Tibial artery (tissue), 4 donors: Measurements from ENCODE around the gene SHE.

Experiments used
- DNase-seq, 2 donors: peaks; one replicate each; pipeline ENCODE4 v3.0.0-alpha.2; 2019
- H3K27ac ChIP-seq, 2 donors: fragments of 200-600 bp; sonication (generic) in 1 of 2; 1 replicate in 1 of 2; 2 replicates in 1 of 2; pipeline ENCODE4 v1.5.1; 2018 to 2019; ENCODE audit warnings: mild to moderate bottlenecking in 1 of 2
- H3K27me3 ChIP-seq, 2 donors: fragments of 200-600 bp; sonication (generic) in 1 of 2; one replicate each; pipeline versions ENCODE4 v1.5.1 to v1.6.0; 2016 to 2019
- H3K36me3 ChIP-seq, 3 donors: fragments of 200-600 bp; sonication (generic) in 2 of 3; one replicate each; pipeline ENCODE4 v1.5.1; 2016 to 2019; ENCODE audit warnings: mild to moderate bottlenecking in 2 of 3
- H3K4me1 ChIP-seq, 4 donors: fragments of 200-600 bp; sonication (generic) in 2 of 4; 1 replicate in 3 of 4; 2 replicates in 1 of 4; pipeline ENCODE4 v1.5.1; 2016 to 2019
- H3K4me3 ChIP-seq, 2 donors: fragments of 200-600 bp; sonication (generic) in 1 of 2; 1 replicate in 1 of 2; 2 replicates in 1 of 2; pipeline ENCODE4 v1.5.1; 2018 to 2019; ENCODE audit warnings: mild to moderate bottlenecking in 2 of 2
- H3K9me3 ChIP-seq, 3 donors: fragments of 200-600 bp; sonication (generic) in 1 of 3; one replicate each; pipeline ENCODE4 v1.5.1; 2016 to 2019
- intact Hi-C: fragments of 100-400 bp; cut with DNase I; formaldehyde crosslinking; loops from one replicate; pipeline ENCODE4 v1.15.0; 2023; ENCODE audit warnings: low total_unique reads
- TF ChIP-seq, protein P1 (sequence below), 2 experiments: fragments of 200-600 bp in 1 of 2; fragments of 450-650 bp in 1 of 2; IDR thresholded peaks; one replicate each; pipeline ENCODE4 v1.5.1; 2017 to 2019; ENCODE audit warnings: antibody characterized with exemption in 2 of 2, mild to moderate bottlenecking in 1 of 2, moderate library complexity in 1 of 2

Gene SHE

DNA sequence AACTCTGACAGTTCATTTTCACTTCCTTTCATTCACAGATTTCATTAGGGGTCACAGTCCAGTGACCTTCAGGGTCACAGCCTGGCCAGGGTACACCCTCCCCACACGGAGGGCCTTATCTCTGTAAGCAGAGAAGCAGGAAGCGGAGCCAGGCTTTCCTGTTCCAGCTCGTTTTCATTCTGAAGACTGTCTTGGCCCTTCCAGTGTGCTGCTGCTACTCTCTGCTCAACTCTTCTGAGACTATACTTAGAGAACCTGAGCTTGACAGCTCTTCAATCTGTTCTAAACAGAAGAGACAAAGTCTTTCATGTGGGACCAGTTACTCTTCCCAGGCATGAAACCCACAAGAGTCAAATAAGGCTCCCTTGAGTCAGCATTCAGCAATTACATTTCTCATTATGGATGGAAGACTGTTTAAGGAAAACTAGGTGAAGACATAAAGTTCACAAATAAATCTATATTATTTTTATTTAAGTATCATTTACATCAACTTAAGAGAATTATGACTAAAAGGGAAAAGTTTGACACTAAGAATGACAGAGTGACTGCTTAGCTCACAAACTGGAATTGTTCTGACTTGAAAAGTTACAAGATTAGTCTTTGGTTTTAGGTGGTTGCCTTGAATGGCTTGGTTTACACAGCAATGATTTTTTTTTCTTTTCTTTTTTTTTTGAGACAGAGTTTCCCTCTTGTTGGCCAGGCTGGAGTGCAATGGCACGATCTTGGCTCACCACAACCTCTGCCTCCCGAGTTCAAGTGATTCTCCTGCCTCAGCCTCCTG lies 5.0 kb downstream of the SHE start:
- no peaks in the 10 kb centered on the region for H3K36me3 ChIP-seq
- no peaks in the 10 kb centered on the region for H3K9me3 ChIP-seq
- TF ChIP-seq, protein P1, sequence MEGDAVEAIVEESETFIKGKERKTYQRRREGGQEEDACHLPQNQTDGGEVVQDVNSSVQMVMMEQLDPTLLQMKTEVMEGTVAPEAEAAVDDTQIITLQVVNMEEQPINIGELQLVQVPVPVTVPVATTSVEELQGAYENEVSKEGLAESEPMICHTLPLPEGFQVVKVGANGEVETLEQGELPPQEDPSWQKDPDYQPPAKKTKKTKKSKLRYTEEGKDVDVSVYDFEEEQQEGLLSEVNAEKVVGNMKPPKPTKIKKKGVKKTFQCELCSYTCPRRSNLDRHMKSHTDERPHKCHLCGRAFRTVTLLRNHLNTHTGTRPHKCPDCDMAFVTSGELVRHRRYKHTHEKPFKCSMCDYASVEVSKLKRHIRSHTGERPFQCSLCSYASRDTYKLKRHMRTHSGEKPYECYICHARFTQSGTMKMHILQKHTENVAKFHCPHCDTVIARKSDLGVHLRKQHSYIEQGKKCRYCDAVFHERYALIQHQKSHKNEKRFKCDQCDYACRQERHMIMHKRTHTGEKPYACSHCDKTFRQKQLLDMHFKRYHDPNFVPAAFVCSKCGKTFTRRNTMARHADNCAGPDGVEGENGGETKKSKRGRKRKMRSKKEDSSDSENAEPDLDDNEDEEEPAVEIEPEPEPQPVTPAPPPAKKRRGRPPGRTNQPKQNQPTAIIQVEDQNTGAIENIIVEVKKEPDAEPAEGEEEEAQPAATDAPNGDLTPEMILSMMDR (IDR thresholded peaks at IDR 0.05): no peak
- intact Hi-C loops: loop anchor here (10.0 kb wide), 1 partner anchor 388 kb away; no protein-coding TSS in a partner anchor
- H3K27ac ChIP-seq: no peak overlapping the region
- peaks cover 0 to 12% (median 9%) of the 10 kb centered on the region in 4 donors for H3K4me1 ChIP-seq
- no peak overlapping the region for H3K4me3 ChIP-seq
- peak in 1 of 2 donors; percentile 35 for DNase-seq
- peaks cover 0 to 76% of the 10 kb centered on the region in 2 donors for H3K27me3 ChIP-seq

DNA sequence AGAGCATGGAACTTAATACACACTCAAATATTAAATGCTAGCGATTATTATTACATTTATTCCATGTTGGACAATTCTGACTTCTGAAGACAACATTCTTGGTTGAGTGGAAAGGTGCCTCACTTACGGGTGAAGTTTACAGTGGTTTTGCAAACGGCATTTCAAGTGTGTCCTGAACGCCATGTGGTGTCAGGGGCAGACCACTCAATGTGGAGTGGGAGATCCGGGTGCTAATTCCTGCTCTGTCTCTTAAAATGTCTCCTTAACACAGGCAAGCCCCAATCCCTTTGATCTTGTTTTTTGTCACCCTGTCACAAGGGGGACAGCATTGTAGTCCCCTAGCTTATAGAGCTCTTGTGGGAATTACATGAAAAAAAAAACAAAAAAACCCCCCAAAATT lies 5.8 kb downstream of the SHE start:
- Histone ChIP-seq H3K4me3 (no peak overlapping the region), H3K27ac (no peak overlapping the region), H3K4me1 (peaks cover 0 to 4% (median 3%) of the 10 kb centered on the region in 4 donors), H3K9me3 (no peaks in the 10 kb centered on the region), H3K27me3 (peaks cover 0 to 69% of the 10 kb centered on the region in 2 donors), H3K36me3 (no peaks in the 10 kb centered on the region)
- TF ChIP-seq, protein P1 (IDR thresholded peaks at IDR 0.05): no peak
- no peak for DNase-seq
- intact Hi-C loops: loop anchor here (10.0 kb wide), 1 partner anchor 388 kb away; no protein-coding TSS in a partner anchor

DNA sequence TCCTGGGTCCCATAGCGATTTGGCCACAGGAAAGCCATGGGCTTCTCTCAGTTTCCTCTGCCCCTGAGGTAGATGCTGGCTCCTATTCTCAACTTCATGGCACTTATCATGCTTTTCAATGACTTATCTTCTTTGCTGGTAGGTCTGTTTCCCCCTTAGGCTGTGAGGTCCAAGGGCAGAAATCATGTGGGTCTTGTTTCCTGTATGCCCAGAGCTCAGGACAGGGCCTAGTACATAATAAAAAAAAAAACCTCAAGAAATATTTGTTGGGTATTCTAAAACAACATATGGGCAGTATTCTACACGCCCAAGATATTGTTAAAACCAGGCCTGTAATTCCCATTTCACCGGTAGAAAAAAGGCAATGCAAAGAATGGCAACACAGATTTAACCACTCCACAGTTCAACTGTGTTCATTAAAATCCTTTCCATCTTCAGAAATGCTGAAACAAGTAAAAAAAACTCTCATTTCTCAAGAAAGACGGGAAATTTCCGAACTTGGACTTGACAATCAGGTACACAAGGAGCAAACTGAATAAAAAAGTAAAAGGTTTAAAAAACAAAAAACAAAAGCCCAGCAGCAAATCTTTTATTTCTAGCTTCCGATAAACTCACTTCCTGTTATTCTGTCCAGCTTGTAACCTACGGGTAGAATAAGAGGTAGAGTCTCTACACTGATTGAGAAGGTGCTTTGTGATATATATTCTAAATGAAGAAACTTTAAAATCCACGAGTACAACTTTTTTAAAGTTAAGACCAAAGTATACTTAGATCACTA lies 6.5 kb downstream of the SHE start:
- TF ChIP-seq, protein P1 (IDR thresholded peaks at IDR 0.05): no peak
- Histone ChIP-seq H3K27me3 (peaks cover 0 to 62% of the 10 kb centered on the region in 2 donors), H3K4me3 (no peak overlapping the region), H3K36me3 (no peaks in the 10 kb centered on the region), H3K9me3 (no peaks in the 10 kb centered on the region), H3K27ac (no peak overlapping the region), H3K4me1 (no peaks in the 10 kb centered on the region)
- no peak for DNase-seq
- intact Hi-C loops: loop anchor here (10.0 kb wide), 1 partner anchor 389 kb away; no protein-coding TSS in a partner anchor

DNA sequence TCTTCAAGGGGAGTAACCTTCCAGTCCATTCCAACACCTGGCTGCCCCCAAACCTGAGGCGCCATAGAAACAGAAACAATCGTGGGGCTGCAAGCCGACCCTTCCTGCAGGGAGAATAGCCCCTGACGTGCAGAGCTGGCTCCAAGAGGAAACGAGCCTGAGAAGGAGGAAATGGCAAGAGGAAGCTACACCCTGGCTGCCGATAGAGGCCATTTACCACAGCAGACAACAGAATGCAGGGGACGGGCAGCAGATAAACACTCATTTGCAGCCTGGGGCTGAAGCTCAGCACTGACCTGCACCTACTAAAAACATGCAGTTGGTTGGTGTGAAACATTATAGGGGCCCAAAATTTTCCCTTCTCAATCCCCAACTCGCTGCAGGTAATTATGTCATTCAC lies 8.9 kb downstream of the SHE start:
- no peaks in the 10 kb centered on the region for H3K36me3 ChIP-seq
- no peak overlapping the region for H3K27ac ChIP-seq
- DNase-seq: peak in 1 of 2 donors; percentile 42
- peaks cover 0 to 3% (median 0%) of the 10 kb centered on the region in 4 donors for H3K4me1 ChIP-seq
- H3K9me3 ChIP-seq: no peaks in the 10 kb centered on the region
- TF ChIP-seq, protein P1 (IDR thresholded peaks at IDR 0.05): no peak
- no peak overlapping the region for H3K4me3 ChIP-seq
- intact Hi-C loops: loop anchor here (5.0 to 10.0 kb wide), 2 partner anchors 49 to 392 kb away; no protein-coding TSS in a partner anchor
- H3K27me3 ChIP-seq: peaks cover 0 to 58% of the 10 kb centered on the region in 2 donors

DNA sequence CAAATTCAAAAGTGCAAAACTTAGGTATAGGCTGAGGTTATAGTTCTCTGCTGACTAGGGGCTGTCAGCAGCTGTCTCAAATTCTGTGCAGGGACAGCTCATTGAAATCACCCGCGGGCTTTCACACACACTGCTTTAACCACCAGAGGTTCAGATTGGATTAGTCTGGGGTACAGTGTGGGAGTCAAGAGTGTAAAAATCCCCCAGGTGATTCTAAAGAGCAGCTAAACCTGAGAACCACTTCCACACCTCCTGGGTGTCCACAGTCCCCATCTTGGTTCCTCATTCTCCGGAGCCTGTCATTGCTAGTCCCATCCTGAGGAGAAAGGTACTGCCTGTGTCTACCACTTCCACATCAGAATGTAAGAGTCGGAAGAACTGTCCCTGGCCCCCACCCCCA lies 10.1 kb downstream of the SHE start:
- H3K27ac ChIP-seq: no peak overlapping the region
- peaks cover 0 to 55% of the 10 kb centered on the region in 2 donors for H3K27me3 ChIP-seq
- no peak for DNase-seq
- peaks cover 0 to 3% (median 0%) of the 10 kb centered on the region in 4 donors for H3K4me1 ChIP-seq
- H3K4me3 ChIP-seq: no peak overlapping the region
- intact Hi-C loops: loop anchor here (5.0 to 10.0 kb wide), 2 partner anchors 50 to 393 kb away; no protein-coding TSS in a partner anchor
- TF ChIP-seq, protein P1 (IDR thresholded peaks at IDR 0.05): no peak
- H3K36me3 ChIP-seq: no peaks in the 10 kb centered on the region
- no peaks in the 10 kb centered on the region for H3K9me3 ChIP-seq
